RPMI7951 (cell line): Measurements from ENCODE around the gene IGFBPL1. TPM values are rescaled to one million over a fixed set of nuclear protein-coding genes. Genes with fewer than 3 reads are reported as not detected.
A peak's percentile ranks its signal among the peaks of the same experiment; 100 is the strongest.
"Not testable (repeated sequence)": the region's sequence is repeated elsewhere in the genome, so short reads cannot be mapped to it uniquely, and the experiment has no call there.

Experiments used
- DNase-seq: peaks from one replicate; pipeline ENCODE4 v3.0.0-alpha.2; 2012; ENCODE audit warnings: low read depth
- total RNA-seq: library from RNA; depleted of rRNA; stranded (reverse); fragments of >200 nt; shearing (Covaris generic); gene quantifications from 2 replicates; pipeline ENCODE4 v1.2.3, GENCODE V29; 2014; rRNA removed

IGFBPL1 gene
- total RNA-seq: not detected in 2 replicates

GRCh38 chr9:38423973-38424843, at the start of gene IGFBPL1:
Gene IGFBPL1 (minus strand): TSS chr9:38424454. CDS start chr9:38424424, 30 bp downstream.
- DNase-seq: no peak

DNA sequence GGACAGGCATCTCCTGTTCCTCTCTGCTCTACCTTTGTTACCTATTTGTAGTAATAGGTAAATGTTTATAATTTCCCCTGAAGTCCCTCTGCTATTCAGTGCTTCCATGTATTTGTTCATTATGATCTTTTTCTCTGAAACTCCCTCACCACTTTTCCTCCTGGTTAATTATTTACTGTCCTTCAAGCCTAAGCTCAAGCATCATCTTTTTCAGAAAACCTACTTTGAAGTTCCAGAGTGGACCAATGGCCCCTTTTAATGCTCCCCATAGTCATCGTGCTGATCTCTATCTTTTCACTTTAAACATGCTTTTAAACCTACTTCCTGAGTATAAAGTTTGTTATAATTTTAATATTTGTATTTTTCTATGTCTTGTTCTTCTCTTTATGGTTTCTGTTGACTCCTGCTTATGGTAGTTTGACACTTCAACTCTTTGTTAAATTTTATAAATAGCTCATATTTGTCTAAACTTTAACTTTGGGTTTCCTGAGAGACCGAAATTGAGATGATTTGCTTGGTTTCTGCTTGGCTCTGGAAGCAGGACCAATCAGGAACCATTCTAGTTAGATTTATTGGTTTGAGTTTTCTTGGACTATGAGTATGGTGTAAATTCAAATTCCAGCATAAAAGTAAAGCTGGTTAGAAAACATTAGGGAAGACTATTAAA, 48.5 kb upstream of the IGFBPL1 start:
- DNase-seq: not testable (repeated sequence)

GRCh38 chr9:38467404-38467803, 43.1 kb upstream of the IGFBPL1 start:
- no peak for DNase-seq

GRCh38 chr9:38453835-38454234, 29.6 kb upstream of the IGFBPL1 start:
- DNase-seq: no peak

DNA sequence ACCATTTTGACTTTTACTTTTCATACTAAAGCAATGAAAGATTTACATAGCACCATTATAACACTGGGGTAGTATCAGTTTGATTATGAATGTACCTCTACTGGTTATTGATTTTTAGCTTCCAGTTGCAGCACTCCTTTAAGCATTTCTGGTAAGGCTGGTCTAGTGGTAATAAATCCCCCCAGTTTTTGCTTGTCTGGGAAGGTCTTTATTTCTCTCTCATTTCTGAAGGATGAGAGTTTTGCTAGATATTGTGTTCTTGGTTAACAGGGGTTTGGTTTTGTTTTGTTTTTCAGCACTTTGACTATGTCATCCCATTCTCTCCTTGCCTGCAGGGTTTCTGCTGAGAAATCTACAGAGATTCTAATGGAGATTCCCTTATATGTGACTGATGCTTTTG, 26.9 kb upstream of the IGFBPL1 start:
- DNase-seq: no peak

DNA sequence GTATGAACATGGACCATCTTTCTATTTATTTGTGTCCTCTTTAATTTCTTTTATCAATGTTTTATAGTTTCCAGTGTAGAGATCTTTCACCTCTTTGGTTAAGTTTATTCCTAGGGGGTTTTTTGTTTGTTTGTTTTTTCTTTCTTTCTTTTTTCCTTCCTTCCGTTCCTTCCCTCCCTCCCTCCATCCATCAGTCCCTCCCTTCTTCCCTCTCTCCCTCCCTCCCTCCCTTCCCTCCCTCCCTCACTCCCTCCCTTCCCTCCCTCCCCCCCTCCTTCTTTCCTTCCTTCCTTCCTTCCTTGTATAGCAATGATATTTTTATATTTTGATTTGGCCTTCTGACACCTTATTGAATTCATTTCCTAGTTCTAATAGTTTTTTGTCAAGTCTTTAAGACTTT, 23.4 kb upstream of the IGFBPL1 start:
- no peak for DNase-seq

DNA sequence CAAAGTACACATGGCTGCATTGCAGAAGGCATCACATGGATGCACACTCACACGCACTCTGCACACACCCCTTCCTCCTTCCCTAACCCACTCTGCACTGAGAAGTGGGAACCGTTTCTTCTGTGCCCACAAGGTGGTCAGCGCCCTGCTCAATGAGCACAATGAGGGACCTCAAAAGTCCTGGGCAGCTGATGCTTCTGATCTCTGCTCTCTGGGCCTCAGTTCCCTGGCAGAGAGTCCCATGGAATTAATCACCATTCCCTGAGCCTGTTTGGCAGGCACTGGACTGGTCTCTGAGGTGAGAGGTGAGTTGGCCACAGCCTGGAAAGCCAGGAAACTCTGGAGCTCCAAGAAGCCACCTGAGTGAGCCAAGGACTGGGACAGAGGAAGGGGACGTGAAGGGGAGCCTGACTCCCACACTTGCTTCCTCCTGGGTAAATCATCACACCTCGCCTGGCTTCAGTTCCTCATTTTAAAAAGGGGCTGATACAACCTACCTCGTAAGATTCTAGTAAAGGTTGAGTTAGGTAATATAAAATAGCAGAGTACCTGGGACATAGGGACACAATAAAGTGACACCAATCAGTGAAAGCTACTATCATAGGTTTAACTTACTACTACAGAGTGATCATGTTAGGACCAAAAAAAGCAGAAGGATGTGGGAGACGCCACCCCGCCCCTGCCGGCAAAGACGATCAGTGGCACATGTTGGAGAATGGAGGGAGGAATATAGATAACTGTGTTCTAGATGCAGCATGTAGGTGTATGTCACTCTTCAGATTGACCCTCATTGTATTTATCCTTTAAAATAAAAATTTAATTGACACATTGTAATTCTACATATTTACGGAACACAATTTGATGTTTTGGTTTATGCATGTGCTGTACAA, 21.1 kb upstream of the IGFBPL1 start:
- DNase-seq: no peak

DNA sequence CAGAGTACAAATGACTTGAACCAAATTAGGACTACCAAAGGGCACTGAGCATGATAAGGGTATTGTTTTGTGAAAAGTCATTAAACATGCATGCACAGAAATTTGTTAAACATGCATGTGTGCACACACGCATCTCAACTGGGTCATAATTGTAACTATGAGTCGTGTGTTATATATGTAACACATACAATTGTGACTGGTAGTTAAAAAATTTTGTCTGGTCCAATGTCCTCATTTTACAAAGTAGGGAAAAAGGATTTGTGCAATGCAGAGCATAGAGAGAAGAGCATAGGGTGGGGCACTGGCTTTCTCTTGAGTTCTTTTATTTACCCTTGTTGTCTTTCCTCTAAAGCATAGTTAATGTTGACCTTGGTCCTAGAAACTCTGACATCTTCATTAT, 19.3 kb upstream of the IGFBPL1 start:
- DNase-seq: no peak

GRCh38 chr9:38443181-38443580, 18.9 kb upstream of the IGFBPL1 start:
- no peak for DNase-seq

- DNase-seq: no peak
Measured at GRCh38 chr9:38442473-38443096, 18.3 kb upstream of the IGFBPL1 start.

GRCh38 chr9:38441347-38442085, 17.3 kb upstream of the IGFBPL1 start:
- DNase-seq: no peak

- no peak for DNase-seq
Measured at GRCh38 chr9:38440516-38440915, 16.3 kb upstream of the IGFBPL1 start.

DNA sequence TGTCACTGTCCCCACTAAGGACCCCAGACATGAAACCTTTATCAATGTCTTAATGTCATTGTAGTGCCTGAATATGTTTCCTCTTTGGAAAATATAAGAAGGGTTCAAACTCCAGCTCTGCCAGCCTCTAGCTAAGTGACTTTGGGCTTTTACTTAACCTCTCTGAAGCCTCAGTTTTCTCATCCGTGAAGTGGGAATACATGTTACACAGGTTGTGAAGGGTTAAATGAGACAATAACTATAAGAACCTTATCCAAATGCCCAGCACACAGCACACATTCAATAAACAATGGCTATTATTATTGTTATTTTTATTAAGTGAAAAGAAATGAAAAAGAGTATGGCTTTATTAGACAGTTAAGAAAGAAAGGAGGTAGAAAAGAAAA, 15.7 kb upstream of the IGFBPL1 start:
- DNase-seq: no peak

DNA sequence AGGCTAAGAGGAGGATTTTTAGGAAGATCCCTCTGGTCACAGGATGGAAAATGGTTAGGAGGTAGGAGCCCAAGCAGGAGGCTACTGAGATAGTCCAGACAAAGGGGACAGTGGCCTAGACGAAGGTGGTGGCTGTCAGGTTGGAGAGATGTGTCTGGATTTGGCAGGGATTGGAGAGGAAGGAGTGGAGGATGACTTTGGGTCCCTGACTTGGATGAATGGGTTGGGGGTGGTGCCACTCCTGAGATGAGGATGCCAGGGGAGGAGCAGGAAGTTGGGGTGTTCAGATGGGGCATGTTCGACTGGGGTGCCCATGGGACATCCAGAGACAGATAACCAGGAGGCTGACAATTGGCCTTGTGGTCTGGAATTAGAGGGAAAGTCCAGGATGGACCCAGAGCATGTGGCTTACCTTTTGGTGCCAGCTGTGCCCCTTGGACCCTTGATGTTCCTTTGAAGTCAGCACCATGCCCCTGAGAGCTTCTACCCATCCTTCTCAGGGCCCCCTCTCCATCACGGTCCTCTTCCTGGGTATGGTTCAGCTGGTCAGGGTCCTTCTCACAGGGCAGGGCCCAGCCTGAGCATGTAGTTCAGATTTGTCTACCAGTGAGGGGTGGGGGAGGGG, 15.1 kb upstream of the IGFBPL1 start:
- no peak for DNase-seq

DNA sequence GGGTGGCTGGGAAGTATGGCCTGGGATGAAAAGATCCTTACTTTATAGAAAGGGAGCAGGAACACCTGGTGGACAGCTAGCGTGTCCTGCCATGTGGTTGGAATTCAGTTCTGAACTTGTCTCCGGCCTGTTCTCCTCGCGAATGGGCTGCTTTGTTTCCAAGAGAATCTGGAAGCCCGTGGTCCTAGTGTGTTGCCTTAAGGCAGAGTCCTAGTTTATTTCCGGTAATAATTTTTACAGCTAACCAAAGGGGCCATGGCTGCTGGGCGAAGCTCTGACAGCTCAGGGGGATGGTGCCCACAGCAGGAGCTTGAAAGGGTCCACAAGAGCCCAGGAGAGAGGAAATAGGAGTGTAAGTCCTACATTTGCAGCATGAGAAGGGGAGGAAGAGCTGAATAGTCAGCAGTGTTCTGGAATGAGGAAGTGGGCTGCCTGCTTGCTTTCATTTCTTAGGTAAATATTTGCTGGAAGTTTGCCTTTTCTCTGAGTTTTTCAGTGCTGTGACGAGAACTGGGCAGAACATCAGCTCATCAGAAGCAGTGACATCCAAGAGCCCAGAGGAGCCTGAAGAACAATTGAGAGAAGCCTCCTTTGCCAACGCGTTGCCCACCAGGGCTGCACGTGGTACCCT, 13.1 kb upstream of the IGFBPL1 start:
- DNase-seq: peak; percentile 7

- no peak for DNase-seq
Measured at GRCh38 chr9:38436708-38437107, 12.5 kb upstream of the IGFBPL1 start.

DNA sequence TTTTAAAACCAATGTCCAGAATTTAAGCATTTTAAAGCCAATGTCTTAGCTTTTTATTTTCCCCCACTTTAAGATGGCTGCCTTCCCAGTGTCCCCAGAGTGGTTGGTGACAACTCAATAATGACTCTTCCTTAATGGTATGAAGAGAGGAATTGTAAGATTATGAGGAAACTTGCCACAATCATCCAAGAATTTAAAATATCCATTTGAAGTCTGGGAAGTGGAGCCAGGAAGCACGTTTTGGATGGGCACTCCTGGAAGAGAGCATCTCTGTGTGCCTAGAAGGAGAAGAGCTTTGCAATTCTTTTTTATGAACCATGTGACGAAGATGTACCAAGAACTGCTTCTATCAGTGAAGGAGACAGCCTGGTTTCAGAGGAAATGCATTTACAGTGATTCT, 11.3 kb upstream of the IGFBPL1 start:
- no peak for DNase-seq

- DNase-seq: no peak
Measured at GRCh38 chr9:38434853-38435252, 10.6 kb upstream of the IGFBPL1 start.

- DNase-seq: no peak
Measured at GRCh38 chr9:38434365-38434764, 10.1 kb upstream of the IGFBPL1 start.

GRCh38 chr9:38432922-38433510, 8.8 kb upstream of the IGFBPL1 start:
- DNase-seq: peak; percentile 18
